SK-N-SH (cell line): ENCODE data around the gene DLG2. TPM values are rescaled to one million over a fixed set of nuclear protein-coding genes. Genes with fewer than 3 reads are reported as not detected.

Source experiments
- CTCF ChIA-PET: fragments of 300-600, 350-600 bp; formaldehyde crosslinking; extraction: SDS; loops from one replicate; lab custom pipeline; 2021; lab: Yijun Ruan, JAX
- POLR2A ChIA-PET: fragments of 350-600 bp; sonication (Branson Sonifier 250); formaldehyde crosslinking; extraction: SDS; loops from one replicate; lab custom pipeline; 2020; ENCODE audit warnings: antibody characterized with exemption, inconsistent platforms; lab: Yijun Ruan, JAX
- DNase-seq: peaks from one replicate; pipeline ENCODE4 v3.0.0; 2012
- H2AFZ ChIP-seq: fragments of 200-600 bp; sonication (generic); 2 replicates; pipeline ENCODE4 v1.8.1; 2016; ENCODE audit warnings: antibody characterized with exemption, mild to moderate bottlenecking, low read depth
- H3F3A ChIP-seq: fragments of 200-600 bp; sonication (generic); replicated peaks from 2 replicates; pipeline ENCODE3; 2016; ENCODE audit warnings: antibody characterized with exemption, mild to moderate bottlenecking; ENCODE audit not compliant: insufficient read depth
- H3K27ac ChIP-seq, 2 experiments: fragments of 200-500 bp in 1 of 2; fragments of 200-600 bp in 1 of 2; sonication (Bioruptor generic) in 1 of 2; sonication (generic), shearing (Covaris generic) in 1 of 2; 2 replicates each; pipeline versions ENCODE4 v1.5.1 to v1.6.1; 2014 to 2016; ENCODE audit warnings: low read depth in 2 of 2, inconsistent platforms in 1 of 2, low read length in 1 of 2, mild to moderate bottlenecking in 1 of 2, mixed read lengths in 1 of 2
- H3K27me3 ChIP-seq: fragments of 200-600 bp; sonication (generic), shearing (Covaris generic); 2 replicates; pipeline ENCODE4 v1.6.1; 2016; ENCODE audit warnings: mixed run types; ENCODE audit not compliant: insufficient read depth
- H3K36me3 ChIP-seq, 2 experiments: fragments of 200-500 bp in 1 of 2; fragments of 200-600 bp in 1 of 2; sonication (Bioruptor generic) in 1 of 2; sonication (generic) in 1 of 2; replicated peaks in 1 of 2; 2 replicates each; pipeline versions ENCODE3 to v1.5.1; 2014 to 2016; ENCODE audit warnings: low read length in 1 of 2, mild to moderate bottlenecking in 1 of 2; ENCODE audit not compliant: insufficient read depth in 2 of 2, control insufficient read depth in 1 of 2
- H3K4me1 ChIP-seq, 2 experiments: fragments of 200-500 bp in 1 of 2; fragments of 200-600 bp in 1 of 2; sonication (Bioruptor generic) in 1 of 2; sonication (generic), shearing (Covaris generic) in 1 of 2; 2 replicates each; pipeline versions ENCODE4 v1.5.1 to v1.6.1; 2014 to 2016; ENCODE audit warnings: low read depth in 1 of 2, low read length in 1 of 2, mixed run types in 1 of 2; ENCODE audit not compliant: insufficient read depth in 2 of 2, control insufficient read depth in 1 of 2
- H3K4me2 ChIP-seq: fragments of 200-600 bp; sonication (generic), shearing (Covaris generic); 2 replicates; pipeline ENCODE4 v1.6.1; 2017; ENCODE audit warnings: mixed run types
- H3K4me3 ChIP-seq, 2 experiments: fragments of 200-500 bp in 1 of 2; fragments of 200-600 bp in 1 of 2; sonication (Bioruptor generic) in 1 of 2; sonication (generic), shearing (Covaris generic) in 1 of 2; 2 replicates each; pipeline versions ENCODE4 v1.5.1 to v1.8.1; 2014 to 2016; ENCODE audit warnings: low read depth in 2 of 2, inconsistent platforms in 1 of 2, low read length in 1 of 2, mild to moderate bottlenecking in 1 of 2, mixed read lengths in 1 of 2, moderate library complexity in 1 of 2
- H3K79me2 ChIP-seq: fragments of 200-600 bp; sonication (generic); 2 replicates; pipeline ENCODE4 v1.8.1; 2017; ENCODE audit warnings: mild to moderate bottlenecking; ENCODE audit not compliant: insufficient read depth
- H3K9ac ChIP-seq: fragments of 200-600 bp; sonication (generic); 2 replicates; pipeline ENCODE4 v1.6.1; 2017; ENCODE audit warnings: mixed run types
- H3K9me2 ChIP-seq: fragments of 200-600 bp; sonication (generic); 2 replicates; pipeline ENCODE4 v1.6.1; 2017; ENCODE audit warnings: mixed run types
- H3K9me3 ChIP-seq: fragments of 200-600 bp; sonication (generic); 2 replicates; pipeline ENCODE4 v1.6.1; 2017; ENCODE audit warnings: mixed run types, mild to moderate bottlenecking, moderate library complexity
- H4K20me1 ChIP-seq: fragments of 200-600 bp; sonication (generic); 2 replicates; pipeline ENCODE4 v1.6.1; 2017; ENCODE audit warnings: mild to moderate bottlenecking, mixed run types; ENCODE audit not compliant: insufficient read depth
- CHD2 ChIP-seq: fragments of 150-350 bp; IDR thresholded peaks from 2 replicates; pipeline ENCODE4 v1.6.1; 2018; ENCODE audit warnings: low read length; ENCODE audit not compliant: partially characterized antibody
- CTCF ChIP-seq: fragments of 200-600 bp; sonication (generic); IDR thresholded peaks from 2 replicates; pipeline ENCODE4 v1.6.1; 2017; ENCODE audit warnings: antibody characterized with exemption, mild to moderate bottlenecking, moderate library complexity
- ELF1 ChIP-seq: IDR thresholded peaks from 2 replicates; pipeline ENCODE4 v1.4.0; 2012
- FOSL2 ChIP-seq: IDR thresholded peaks from 2 replicates; pipeline ENCODE4 v1.4.0; 2012; ENCODE audit warnings: low read depth, mild to moderate bottlenecking, moderate library complexity, borderline replicate concordance
- GABPA ChIP-seq: IDR thresholded peaks from 2 replicates; pipeline ENCODE4 v1.4.0; 2012; ENCODE audit warnings: low read depth, mild to moderate bottlenecking
- GATA2 ChIP-seq: sonication (generic); formaldehyde crosslinking; IDR thresholded peaks from 2 replicates; pipeline ENCODE4 v1.5.0; 2020; ENCODE audit warnings: mild to moderate bottlenecking, missing genetic modification reagents
- IRF3 ChIP-seq: fragments of 150-350 bp; IDR thresholded peaks from 2 replicates; pipeline ENCODE4 v1.6.1; 2016; ENCODE audit warnings: mild to moderate bottlenecking, low read depth, low read length
- MXI1 ChIP-seq: IDR thresholded peaks from 2 replicates; pipeline ENCODE4 v1.6.1; 2012; ENCODE audit warnings: mild to moderate bottlenecking, low read depth, low read length, improper control_type of control experiment
- POLR2AphosphoS5 ChIP-seq: IDR thresholded peaks from 2 replicates; pipeline ENCODE4 v1.6.1; 2012; ENCODE audit warnings: low read depth, low read length
- RAD21 ChIP-seq: IDR thresholded peaks from 2 replicates; pipeline ENCODE4 v1.6.1; 2012; ENCODE audit warnings: mild to moderate bottlenecking, low read length
- SIN3A ChIP-seq: IDR thresholded peaks from 2 replicates; pipeline ENCODE4 v1.6.1; 2012; ENCODE audit warnings: low read depth, mild to moderate bottlenecking, low read length, moderate library complexity, borderline replicate concordance
- USF1 ChIP-seq: IDR thresholded peaks from 2 replicates; pipeline ENCODE4 v1.4.0; 2012; ENCODE audit warnings: low read depth, borderline replicate concordance
- YY1 ChIP-seq: IDR thresholded peaks from 2 replicates; pipeline ENCODE4 v1.4.0; 2012; ENCODE audit warnings: low read depth, mild to moderate bottlenecking
- WGBS: methylation state at CpG from one replicate; pipeline ENCODE4 v1.1.6; 2017; ENCODE audit warnings: low lambda C conversion rate; 5-methylcytosine and 5-hydroxymethylcytosine counted together
- polyA plus RNA-seq, 3 experiments: library from polyadenylated mRNA; depleted of rRNA; stranded (reverse); fragments of >200 nt; gene quantifications; 2 replicates each; pipeline ENCODE4 v1.2.3, GENCODE V29; 2012
- TF ChIP-seq, protein P1 (sequence below): IDR thresholded peaks from 2 replicates; pipeline ENCODE4; 2012
- TF ChIP-seq, protein P2 (sequence below): fragments of 150-350 bp; IDR thresholded peaks from 2 replicates; pipeline ENCODE4 v1.6.1; 2017; ENCODE audit warnings: antibody characterized with exemption, low read length, low read depth, borderline replicate concordance

The DLG2 gene
- polyA plus RNA-seq, 1 of the 3 experiments (the other 2 are of a cell fraction), result 0.21 TPM

DNA sequence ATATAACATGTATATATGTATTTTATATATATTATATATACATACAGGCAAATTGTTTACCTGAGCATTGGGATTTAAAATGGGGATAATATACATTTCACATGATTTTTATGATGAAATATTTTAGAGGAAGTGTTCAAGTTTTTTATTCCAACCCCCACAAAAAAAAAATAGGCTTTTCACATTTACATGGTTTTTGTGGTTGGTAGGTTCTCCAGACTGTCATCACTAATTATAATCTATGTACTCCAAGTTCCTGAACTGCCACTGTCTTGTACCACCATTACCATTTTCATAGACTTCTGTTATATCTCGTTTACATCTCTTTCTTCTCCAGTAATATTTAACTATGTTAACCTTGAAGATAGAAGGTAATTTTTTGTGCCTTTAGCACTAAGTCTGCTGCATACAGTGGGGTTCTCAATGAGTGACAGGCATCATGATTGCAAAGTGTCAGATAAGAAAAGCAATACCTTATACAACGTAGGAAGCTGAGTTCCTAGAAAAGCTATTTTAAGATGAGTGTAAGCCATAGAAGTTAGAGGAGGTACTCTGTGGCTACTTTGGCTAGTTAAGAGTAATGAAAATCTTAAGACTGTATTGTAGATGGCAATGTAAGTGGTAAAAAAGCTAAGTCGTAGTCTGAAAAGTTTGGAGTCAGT is 25.8 kb upstream of the DLG2 start:
- H3K27ac ChIP-seq, result no peak overlapping the region
- H3K79me2 ChIP-seq, result peaks cover 63% of the 10 kb centered on the region
- TF ChIP-seq, protein P1, sequence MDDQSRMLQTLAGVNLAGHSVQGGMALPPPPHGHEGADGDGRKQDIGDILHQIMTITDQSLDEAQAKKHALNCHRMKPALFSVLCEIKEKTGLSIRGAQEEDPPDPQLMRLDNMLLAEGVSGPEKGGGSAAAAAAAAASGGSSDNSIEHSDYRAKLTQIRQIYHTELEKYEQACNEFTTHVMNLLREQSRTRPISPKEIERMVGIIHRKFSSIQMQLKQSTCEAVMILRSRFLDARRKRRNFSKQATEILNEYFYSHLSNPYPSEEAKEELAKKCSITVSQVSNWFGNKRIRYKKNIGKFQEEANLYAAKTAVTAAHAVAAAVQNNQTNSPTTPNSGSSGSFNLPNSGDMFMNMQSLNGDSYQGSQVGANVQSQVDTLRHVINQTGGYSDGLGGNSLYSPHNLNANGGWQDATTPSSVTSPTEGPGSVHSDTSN, result 0 out of 2 replicates have a peak, but pooled peaks have one; percentile 6
- TF ChIP-seq FOSL2, result no peak
- TF ChIP-seq, all 33 proteins: peak for 1
- DNase-seq, result no peak
- Histone ChIP-seq H3K4me3 (no peak overlapping the region), H3K9me2 (no peaks in the 10 kb centered on the region), H4K20me1 (peaks cover 17% of the 10 kb centered on the region; the same call in 1 of the 2 replicates), H3K4me2 (no peak overlapping the region), H3F3A (peaks cover 24% of the 10 kb centered on the region), H3K9me3 (no peaks in the 10 kb centered on the region), H3K27me3 (no peaks in the 10 kb centered on the region), H3K4me1 (peaks cover 3 to 13% of the 10 kb centered on the region in 2 experiments; a peak in 3 of 4 replicates), H3K9ac (no peak overlapping the region), H2AFZ (no peak overlapping the region), H3K36me3 (peaks cover 42 to 56% of the 10 kb centered on the region in 2 experiments)
- ChIA-PET POLR2A (interaction anchor here (1.5 kb wide), 1 partner anchor 11 kb away, joined by 4 read pairs; no protein-coding TSS in a partner anchor), CTCF (interaction anchor here (1.2 kb wide), 1 partner anchor 9 kb away, joined by 4 read pairs; no protein-coding TSS in a partner anchor)
- WGBS, result 93% methylated on average over 3 of the region's 3 CpGs

- Histone ChIP-seq H3K36me3 (peaks cover 24 to 38% of the 10 kb centered on the region in 2 experiments), H3K4me1 (peaks cover 7 to 17% of the 10 kb centered on the region in 2 experiments; a peak in 3 of 4 replicates), H3F3A (peaks cover 24% of the 10 kb centered on the region), H3K9ac (no peak overlapping the region), H3K27ac (no peak overlapping the region), H3K27me3 (no peaks in the 10 kb centered on the region), H3K4me3 (no peak overlapping the region), H3K4me2 (no peak overlapping the region), H3K79me2 (peaks cover 47% of the 10 kb centered on the region), H2AFZ (no peak overlapping the region), H4K20me1 (0 out of 2 replicates have a peak, but pooled peaks cover under 1% of the 10 kb centered on the region), H3K9me3 (no peaks in the 10 kb centered on the region), H3K9me2 (no peaks in the 10 kb centered on the region)
- TF ChIP-seq ELF1 (no peak), YY1 (no peak), IRF3 (no peak), POLR2AphosphoS5 (no peak; the same call in 1 of the 2 replicates), RAD21 (no peak), USF1 (no peak), CHD2 (no peak), SIN3A (no peak), FOSL2 (no peak), MXI1 (no peak), GATA2 (CRISPR knock-in tag) (no peak), GABPA (no peak), CTCF (no peak)
- TF ChIP-seq, protein P1, result no peak
- TF ChIP-seq, protein P2, sequence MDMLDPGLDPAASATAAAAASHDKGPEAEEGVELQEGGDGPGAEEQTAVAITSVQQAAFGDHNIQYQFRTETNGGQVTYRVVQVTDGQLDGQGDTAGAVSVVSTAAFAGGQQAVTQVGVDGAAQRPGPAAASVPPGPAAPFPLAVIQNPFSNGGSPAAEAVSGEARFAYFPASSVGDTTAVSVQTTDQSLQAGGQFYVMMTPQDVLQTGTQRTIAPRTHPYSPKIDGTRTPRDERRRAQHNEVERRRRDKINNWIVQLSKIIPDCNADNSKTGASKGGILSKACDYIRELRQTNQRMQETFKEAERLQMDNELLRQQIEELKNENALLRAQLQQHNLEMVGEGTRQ, result no peak
- 95% methylated on average over 1 of the region's 1 CpG for WGBS
- ChIA-PET POLR2A (no interaction called here), CTCF (interaction anchor here (3.3 kb wide), 1 partner anchor 13 kb away, joined by 15 read pairs; the partner anchor contains the start of gene CREBZF)
- no peak for DNase-seq
Measured at GRCh38 chr11:85651118-85651517, 24.0 kb upstream of the DLG2 start.
